ENCODE measurements around the gene PSMD14. TPM values are rescaled to one million over a fixed set of nuclear protein-coding genes. Genes with fewer than 3 reads are reported as not detected.
A peak's percentile ranks its signal among the peaks of the same experiment; 100 is the strongest.

PSMD14 gene
- total RNA-seq (2016; rRNA removed; fragmentation: Illumina TruSeq; extraction: Trizol) (149 and 231 TPM in 2 replicates), polyA plus RNA-seq (2011; rRNA removed) (40.8 and 60.6 TPM in 2 replicates), polyA minus RNA-seq (2011; rRNA and poly(A)+ RNA removed; ENCODE audit: low replicate concordance) (13.9 and 20.3 TPM in 2 replicates), Bru-seq, nascent RNA (percentile 94 among the genes with signal in this experiment), BruChase-seq, experiment 1, labeled RNA remaining after a 6-hour chase (percentile 77 among the genes with signal in this experiment), BruChase-seq, experiment 2, labeled RNA remaining after a 2-hour chase (percentile 79 among the genes with signal in this experiment)
- 39.6 and 43.9 TPM in 2 replicates for total RNA-seq (2016; cell fraction: cytosol; rRNA removed; fragmentation: Illumina TruSeq; extraction: Trizol; ENCODE audit: low read depth)
- total RNA-seq (2016; cell fraction: insoluble cytoplasmic fraction; rRNA removed; fragmentation: Illumina TruSeq; extraction: Trizol) = 153 and 232 TPM in 2 replicates
- 53.1 and 54.7 TPM in 2 replicates for total RNA-seq (2016; cell fraction: membrane; rRNA removed; fragmentation: Illumina TruSeq; extraction: Trizol)
- total RNA-seq (2016; cell fraction: nucleus; rRNA removed; fragmentation: Illumina TruSeq; extraction: Trizol) = 116 and 118 TPM in 2 replicates
- 29.9 and 42.7 TPM in 2 replicates for polyA plus RNA-seq (2011; cell fraction: cytosol; rRNA removed)
- 12.9 and 15.9 TPM in 2 replicates for polyA plus RNA-seq (2011; cell fraction: nucleus; rRNA removed)
- 64.5 and 66.6 TPM in 2 replicates for polyA plus RNA-seq (2012)
- polyA plus RNA-seq (2016; cell fraction: cytosol; fragmentation: Illumina TruSeq; extraction: Trizol; ENCODE audit: low read depth) = 24.0 and 25.1 TPM in 2 replicates
- 189 and 200 TPM in 2 replicates for polyA plus RNA-seq (2016; cell fraction: insoluble cytoplasmic fraction; fragmentation: Illumina TruSeq; extraction: Trizol; ENCODE audit: low read depth)
- 30.2 and 33.4 TPM in 2 replicates for polyA plus RNA-seq (2016; cell fraction: membrane; fragmentation: Illumina TruSeq; extraction: Trizol; ENCODE audit: low read depth)
- polyA plus RNA-seq (2016; cell fraction: nucleus; fragmentation: Illumina TruSeq; extraction: Trizol; ENCODE audit: insufficient read depth, low read depth) = 70.5 and 71.9 TPM in 2 replicates
- 25.6 and 31.3 TPM in 2 replicates for polyA minus RNA-seq (2011; cell fraction: cytosol; rRNA and poly(A)+ RNA removed)
- polyA minus RNA-seq (2011; cell fraction: nucleus; rRNA and poly(A)+ RNA removed) = 114 and 131 TPM in 2 replicates
- long read RNA-seq, experiment 1, full-length matches to known transcripts = 198 of 226 reads
- long read RNA-seq, experiment 1, partial matches to known transcripts = 14 of 226 reads
- long read RNA-seq, experiment 1, other reads (novel, unspliced or antisense) = 14 of 226 reads
- long read RNA-seq, experiment 2, full-length matches to known transcripts = 121 of 247 reads
- long read RNA-seq, experiment 2, partial matches to known transcripts = 36 of 247 reads
- long read RNA-seq, experiment 2, other reads (novel, unspliced or antisense) = 90 of 247 reads

- H3K36me3 ChIP-seq (replicated peaks in 1 of 2; ENCODE audit: control insufficient read depth in 1 of 2, insufficient read depth in 2 of 2, low read length in 2 of 2) = peaks cover 0 to 5% of the 10 kb centered on the region in 2 experiments; a peak in 1 of 5 replicates
- ATAC-seq (peak; percentile 98), DNase-seq (ENCODE audit: low spot score) (peak; percentile 95), FAIRE-seq (no peak)
- no TSS peak for BruUV-seq (replicated peaks)
- no peaks in the 10 kb centered on the region for H3K9me3 ChIP-seq (ENCODE audit: low read length)
- peaks cover 49% of the 10 kb centered on the region for H3K79me2 ChIP-seq (ENCODE audit: insufficient read depth, low read length)
- ChIA-PET CTCF (ENCODE audit: low intra/inter-chr PET ratio, low total read pairs) (no interaction called here), POLR2A (interaction anchor here (0.6 to 1.7 kb wide), 12 partner anchors 12 to 688 kb away, joined by 3 to 9 read pairs (median 3); no protein-coding TSS in a partner anchor)
- H3K27ac ChIP-seq (ENCODE audit: extremely low read length, insufficient read depth, low read length) = peak within 1 kb of the TSS; percentile 88
- H3K27me3 ChIP-seq (ENCODE audit: control insufficient read depth in 1 of 2, insufficient read depth in 2 of 2, low read length in 2 of 2) = no peaks in the 10 kb centered on the region; a peak in 1 of 5 replicates
- H3K9ac ChIP-seq (ENCODE audit: insufficient read depth, low read depth, low read length) = peak within 1 kb of the TSS; percentile 85
- no peaks in the 10 kb centered on the region for H4K20me1 ChIP-seq (ENCODE audit: insufficient read depth, low read length)
- peak within 1 kb of the TSS; percentile 80 to 87 (median 82) for H3K4me3 ChIP-seq (replicated peaks in 1 of 3; ENCODE audit: insufficient read depth in 1 of 3, low read depth in 2 of 3, low read length in 3 of 3)
- intact Hi-C loops (cut with micrococcal nuclease; ENCODE audit: unreplicated experiment) (loop anchor here (1.0 to 5.0 kb wide), 5 partner anchors 11 to 148 kb away; partner anchors contain the start of genes TANK and TBR1), in situ Hi-C loops (cut with HindIII; ENCODE audit: extremely low pct_ligation_motif_present, low pct_unique_long_range_greater_than_20kb) (no loop called here)
- peaks cover 26% of the 10 kb centered on the region for H3K4me1 ChIP-seq (ENCODE audit: insufficient read depth, low read length)
- H2AFZ ChIP-seq (ENCODE audit: low read length) = peak within 1 kb of the TSS; percentile 92
- peak within 1 kb of the TSS; percentile 72 for H3K4me2 ChIP-seq (ENCODE audit: low read depth, low read length)
- under 1% methylated on average over 36 of the region's 60 CpGs for WGBS (ENCODE audit: low lambda C conversion rate)
- TF ChIP-seq ZNF138 (CRISPR knock-in tag; IDR thresholded peaks at IDR 0.05; ENCODE audit: low read depth) = no peak
- TF ChIP-seq TRIM22 (IDR thresholded peaks at IDR 0.05) = no peak
- TF ChIP-seq ZNF737 (CRISPR knock-in tag; IDR thresholded peaks at IDR 0.05; ENCODE audit: borderline replicate concordance) = 0 out of 2 replicates have a peak, but pooled peaks have one; percentile 95
- TF ChIP-seq LBX2 (CRISPR knock-in tag; IDR thresholded peaks at IDR 0.05; ENCODE audit: borderline replicate concordance) = no peak; the same call in 1 of the 2 replicates
- TF ChIP-seq AHR (CRISPR knock-in tag; IDR thresholded peaks at IDR 0.05) = peak; percentile 94
- TF ChIP-seq RCOR2 (CRISPR knock-in tag; IDR thresholded peaks at IDR 0.05) = peak; percentile 84
- no peak for TF ChIP-seq HNRNPK (IDR thresholded peaks at IDR 0.05; ENCODE audit: low read depth, low read length, poor library complexity, severe bottlenecking)
- TF ChIP-seq ARHGAP35 (CRISPR knock-in tag; IDR thresholded peaks at IDR 0.05; ENCODE audit: borderline replicate concordance) = peak; percentile 86; the same call in 1 of the 2 replicates
- no peak for TF ChIP-seq MLLT10 (CRISPR knock-in tag; IDR thresholded peaks at IDR 0.05)
- TF ChIP-seq ZNF687 (CRISPR knock-in tag; IDR thresholded peaks at IDR 0.05) = peak; percentile 99
Observed at GRCh38 chr2:161308178-161308955, at the start of gene PSMD14. Gene PSMD14, plus strand, starts transcription at chr2:161308425. Its CDS starts 10,401 bp downstream, at chr2:161318826.

Measured in HepG2 (cell line).